ENCODE data around the gene ARL8B.
"Not testable (repeated sequence)": the region's sequence is repeated elsewhere in the genome, so short reads cannot be mapped to it uniquely, and the experiment has no call there.

The ARL8B gene

DNA sequence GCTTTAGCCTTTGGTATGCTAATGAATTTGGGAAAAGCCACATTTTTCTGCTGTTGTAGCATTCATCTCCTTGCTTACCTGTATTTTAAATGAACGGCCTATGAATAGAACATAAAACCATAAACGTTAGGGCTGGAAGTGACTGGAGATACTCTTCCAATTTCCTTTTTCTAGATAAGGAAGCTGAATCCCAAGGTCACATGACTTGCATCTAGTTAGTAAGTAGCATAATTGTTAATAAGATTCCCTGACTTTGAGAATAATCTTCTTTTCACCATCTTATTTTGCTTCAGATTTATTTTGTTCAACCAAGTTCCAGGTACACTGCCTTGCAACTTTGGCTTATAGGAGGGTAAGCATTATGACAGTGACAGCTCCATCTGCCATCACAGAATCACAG lies 44.8 kb downstream of the ARL8B start:
- H3K9ac ChIP-seq (ENCODE audit: low read length) = no peak overlapping the region
- H3K9me3 ChIP-seq (ENCODE audit: control insufficient read depth, insufficient read depth, low read depth, low read length) = no peaks in the 10 kb centered on the region
- H3K27me3 ChIP-seq (ENCODE audit: control insufficient read depth, insufficient read depth, low read length) = no peaks in the 10 kb centered on the region
- H3K4me1 ChIP-seq (ENCODE audit: control insufficient read depth, insufficient read depth, low read length) = peaks cover 9% of the 10 kb centered on the region
- H3K27ac ChIP-seq (ENCODE audit: low read depth, low read length) = no peak overlapping the region
- H3K4me3 ChIP-seq (ENCODE audit: low read depth, low read length) = no peak overlapping the region
- peaks cover 4% of the 10 kb centered on the region; the same call in 1 of the 2 replicates for H3K36me3 ChIP-seq (ENCODE audit: control insufficient read depth, insufficient read depth, low read length)

DNA sequence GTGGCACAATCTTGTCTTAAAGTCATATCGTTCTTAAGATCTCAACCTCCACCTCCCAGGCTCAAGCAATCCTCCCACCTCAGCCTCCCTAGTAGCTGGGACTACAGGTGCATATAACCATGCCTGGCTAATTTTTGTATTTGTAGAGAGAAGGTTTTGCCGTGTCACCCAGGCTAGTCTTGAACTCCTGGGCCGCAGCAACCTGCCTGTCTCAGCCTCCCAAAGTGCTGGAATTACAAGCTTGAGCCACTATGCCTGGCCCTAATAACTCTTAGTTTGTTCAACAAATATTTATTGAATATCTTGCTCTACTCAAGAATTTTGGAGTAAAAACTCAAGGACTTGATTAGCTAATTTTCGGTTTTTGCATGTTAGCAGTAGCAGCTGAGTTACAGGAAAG lies 46.0 kb downstream of the ARL8B start:
- H3K4me3 ChIP-seq (ENCODE audit: low read depth, low read length) = no peak overlapping the region
- no peak overlapping the region for H3K27ac ChIP-seq (ENCODE audit: low read depth, low read length)
- no peaks in the 10 kb centered on the region for H3K9me3 ChIP-seq (ENCODE audit: control insufficient read depth, insufficient read depth, low read depth, low read length)
- no peak overlapping the region for H3K9ac ChIP-seq (ENCODE audit: low read length)
- 0 out of 2 replicates have a peak, but pooled peaks cover 4% of the 10 kb centered on the region for H3K4me1 ChIP-seq (ENCODE audit: control insufficient read depth, insufficient read depth, low read length)
- no peaks in the 10 kb centered on the region for H3K27me3 ChIP-seq (ENCODE audit: control insufficient read depth, insufficient read depth, low read length)
- H3K36me3 ChIP-seq (ENCODE audit: control insufficient read depth, insufficient read depth, low read length) = peaks cover 16% of the 10 kb centered on the region

DNA sequence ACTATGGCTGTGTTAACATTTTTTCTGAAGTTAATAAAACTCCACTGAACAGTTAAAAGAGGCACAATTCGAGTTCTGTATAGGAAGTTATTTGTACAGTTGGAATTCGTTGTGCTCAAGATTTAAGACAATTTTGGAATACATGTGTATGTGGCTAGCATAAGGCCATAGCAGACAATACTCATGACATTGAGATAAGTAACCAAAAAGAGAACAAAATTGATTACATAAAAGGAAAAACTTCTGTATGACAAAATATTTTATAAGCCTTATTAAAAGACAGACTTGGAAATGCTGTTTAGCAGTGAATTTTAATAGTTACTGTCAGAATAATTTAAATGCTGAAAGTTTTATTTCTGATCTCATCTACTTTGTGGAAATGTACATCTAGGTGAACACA lies 47.7 kb downstream of the ARL8B start:
- H3K9ac ChIP-seq (ENCODE audit: low read length) = no peak overlapping the region
- peaks cover 29% of the 10 kb centered on the region for H3K36me3 ChIP-seq (ENCODE audit: control insufficient read depth, insufficient read depth, low read length)
- H3K4me3 ChIP-seq (ENCODE audit: low read depth, low read length) = no peak overlapping the region
- H3K27me3 ChIP-seq (ENCODE audit: control insufficient read depth, insufficient read depth, low read length) = no peaks in the 10 kb centered on the region
- no peaks in the 10 kb centered on the region for H3K9me3 ChIP-seq (ENCODE audit: control insufficient read depth, insufficient read depth, low read depth, low read length)
- H3K4me1 ChIP-seq (ENCODE audit: control insufficient read depth, insufficient read depth, low read length) = 0 out of 2 replicates have a peak, but pooled peaks cover 4% of the 10 kb centered on the region
- no peak overlapping the region for H3K27ac ChIP-seq (ENCODE audit: low read depth, low read length)

DNA sequence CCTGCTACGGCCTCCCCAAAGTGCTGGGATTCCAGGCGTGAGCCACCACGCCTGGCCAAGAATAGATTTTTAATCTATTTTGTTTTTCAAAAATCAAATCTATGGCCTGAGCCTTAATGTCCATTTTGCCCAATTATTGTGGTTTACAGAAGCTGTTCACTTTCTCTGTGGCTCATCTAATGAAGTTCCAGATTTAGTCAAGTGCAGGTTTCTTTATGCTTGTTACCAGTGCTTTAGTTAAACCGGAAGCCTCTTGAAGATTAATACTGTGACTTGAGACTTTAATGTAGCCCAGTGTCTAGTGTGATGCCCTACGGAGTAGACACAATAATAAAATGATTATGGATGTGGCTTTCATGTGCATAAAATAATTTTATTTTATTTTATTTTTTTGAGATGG lies 48.9 kb downstream of the ARL8B start:
- Histone ChIP-seq H3K4me1 (ENCODE audit: control insufficient read depth, insufficient read depth, low read length) (no peaks in the 10 kb centered on the region), H3K27me3 (ENCODE audit: control insufficient read depth, insufficient read depth, low read length) (no peaks in the 10 kb centered on the region), H3K9ac (ENCODE audit: low read length) (no peak overlapping the region), H3K4me3 (ENCODE audit: low read depth, low read length) (no peak overlapping the region), H3K27ac (ENCODE audit: low read depth, low read length) (no peak overlapping the region), H3K9me3 (ENCODE audit: control insufficient read depth, insufficient read depth, low read depth, low read length) (no peaks in the 10 kb centered on the region), H3K36me3 (ENCODE audit: control insufficient read depth, insufficient read depth, low read length) (peaks cover 39% of the 10 kb centered on the region)

DNA sequence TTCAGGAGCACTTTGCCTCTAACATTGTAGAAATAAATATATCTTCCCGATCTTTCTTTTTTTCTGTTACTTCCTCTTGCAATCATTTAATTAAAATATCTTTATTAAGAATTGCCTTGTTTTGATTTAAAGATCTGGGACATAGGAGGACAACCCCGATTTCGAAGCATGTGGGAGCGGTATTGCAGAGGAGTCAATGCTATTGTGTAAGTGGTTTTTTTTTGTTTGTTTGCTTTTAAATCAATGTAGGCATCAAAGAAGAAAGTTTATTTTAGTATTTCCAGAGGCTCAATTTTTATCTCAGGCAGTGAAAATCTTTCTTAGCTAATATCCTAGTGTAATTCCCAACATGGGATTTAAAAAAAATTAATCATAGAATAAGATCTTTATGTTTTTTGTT lies 49.9 kb downstream of the ARL8B start:
- H3K4me1 ChIP-seq (ENCODE audit: control insufficient read depth, insufficient read depth, low read length) = no peaks in the 10 kb centered on the region
- no peak overlapping the region for H3K9ac ChIP-seq (ENCODE audit: low read length)
- H3K27ac ChIP-seq (ENCODE audit: low read depth, low read length) = no peak overlapping the region
- peaks cover 47% of the 10 kb centered on the region for H3K36me3 ChIP-seq (ENCODE audit: control insufficient read depth, insufficient read depth, low read length)
- H3K9me3 ChIP-seq (ENCODE audit: control insufficient read depth, insufficient read depth, low read depth, low read length) = no peaks in the 10 kb centered on the region
- no peak overlapping the region for H3K4me3 ChIP-seq (ENCODE audit: low read depth, low read length)
- no peaks in the 10 kb centered on the region for H3K27me3 ChIP-seq (ENCODE audit: control insufficient read depth, insufficient read depth, low read length)

DNA sequence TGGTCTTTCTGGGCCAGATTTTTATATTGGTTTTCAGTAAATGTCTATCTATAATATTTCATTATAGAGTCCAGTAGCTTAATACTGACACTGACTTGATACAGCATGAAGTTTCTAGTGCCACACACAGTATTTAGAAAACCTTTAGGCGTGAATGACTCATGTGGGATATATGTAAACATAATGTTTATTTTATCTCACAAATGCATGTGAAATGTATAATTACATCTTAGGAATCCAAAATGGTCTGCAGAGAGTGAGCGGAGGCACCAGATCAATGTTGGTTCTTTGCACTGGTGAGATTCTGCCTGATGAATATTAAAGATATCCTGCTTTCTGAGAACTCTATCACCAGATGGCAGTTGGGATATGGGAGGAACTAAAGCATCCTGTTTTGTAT lies 56.9 kb downstream of the ARL8B start:
- not testable (repeated sequence) for H3K4me3 ChIP-seq (ENCODE audit: low read depth, low read length); H3K4me1 ChIP-seq (ENCODE audit: control insufficient read depth, insufficient read depth, low read length); H3K9ac ChIP-seq (ENCODE audit: low read length); H3K9me3 ChIP-seq (ENCODE audit: control insufficient read depth, insufficient read depth, low read depth, low read length); H3K27me3 ChIP-seq (ENCODE audit: control insufficient read depth, insufficient read depth, low read length); H3K27ac ChIP-seq (ENCODE audit: low read depth, low read length)
- H3K36me3 ChIP-seq (ENCODE audit: control insufficient read depth, insufficient read depth, low read length) = peaks cover 46% of the 10 kb centered on the region

DNA sequence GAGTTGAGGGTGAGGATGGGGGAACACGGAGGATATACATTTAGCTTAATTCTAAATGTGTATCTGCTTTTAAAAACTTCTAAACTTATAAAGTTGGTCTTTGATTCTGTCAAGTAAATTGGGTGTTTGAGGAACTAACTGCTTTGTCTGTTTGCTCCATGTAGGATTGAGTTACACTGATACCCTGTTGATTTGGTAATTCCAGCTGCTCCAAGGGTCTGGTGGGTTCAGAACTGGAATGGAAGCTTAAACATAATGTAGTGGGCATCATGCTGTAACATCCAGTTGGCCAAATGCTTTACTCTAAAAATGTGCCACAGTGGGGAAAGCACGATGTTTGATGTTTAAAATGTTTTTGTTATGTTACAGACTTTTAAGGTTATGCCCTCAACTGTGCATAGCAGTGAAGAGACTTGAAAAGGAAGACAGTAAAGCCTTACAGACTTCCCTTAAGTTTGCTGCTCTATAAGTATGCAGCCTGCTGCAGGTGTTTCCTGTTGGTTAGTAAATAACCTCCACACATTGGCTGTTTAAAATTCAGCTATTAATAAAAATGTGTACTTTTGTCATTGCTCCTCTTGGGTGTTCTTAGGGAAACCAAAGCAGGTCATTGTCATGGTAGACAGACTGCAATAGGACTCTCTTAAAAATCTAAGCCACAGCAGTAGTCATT lies 59.5 kb downstream of the ARL8B start:
- Histone ChIP-seq H3K9ac (ENCODE audit: low read length) (no peak overlapping the region), H3K4me1 (ENCODE audit: control insufficient read depth, insufficient read depth, low read length) (peaks cover 9% of the 10 kb centered on the region; the same call in 1 of the 2 replicates), H3K27me3 (ENCODE audit: control insufficient read depth, insufficient read depth, low read length) (no peaks in the 10 kb centered on the region), H3K9me3 (ENCODE audit: control insufficient read depth, insufficient read depth, low read depth, low read length) (no peaks in the 10 kb centered on the region), H3K36me3 (ENCODE audit: control insufficient read depth, insufficient read depth, low read length) (peaks cover 28% of the 10 kb centered on the region), H3K4me3 (ENCODE audit: low read depth, low read length) (no peak overlapping the region), H3K27ac (ENCODE audit: low read depth, low read length) (no peak overlapping the region)

DNA sequence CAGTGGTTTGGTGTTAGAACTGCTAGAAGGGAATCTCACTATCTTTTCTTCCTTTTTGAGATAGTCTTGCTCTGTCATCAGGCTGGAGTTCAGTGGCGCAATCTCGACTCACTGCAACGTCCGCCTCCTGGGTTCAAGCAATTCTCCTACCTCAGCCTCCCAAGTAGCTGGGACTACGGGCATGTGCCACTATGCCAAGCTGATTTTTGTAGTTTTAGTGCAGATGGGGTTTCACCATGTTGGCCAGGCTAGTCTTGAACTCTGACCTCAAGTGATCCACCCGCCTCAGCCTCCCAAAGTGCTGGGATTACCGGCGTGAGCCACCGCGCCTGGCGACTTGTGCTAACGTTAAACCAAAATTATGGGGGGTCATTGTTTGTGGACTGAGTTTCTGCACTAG lies 61.6 kb downstream of the ARL8B start:
- H3K9ac ChIP-seq (ENCODE audit: low read length); H3K4me1 ChIP-seq (ENCODE audit: control insufficient read depth, insufficient read depth, low read length): not testable (repeated sequence)
- peaks cover 19% of the 10 kb centered on the region for H3K36me3 ChIP-seq (ENCODE audit: control insufficient read depth, insufficient read depth, low read length)

DNA sequence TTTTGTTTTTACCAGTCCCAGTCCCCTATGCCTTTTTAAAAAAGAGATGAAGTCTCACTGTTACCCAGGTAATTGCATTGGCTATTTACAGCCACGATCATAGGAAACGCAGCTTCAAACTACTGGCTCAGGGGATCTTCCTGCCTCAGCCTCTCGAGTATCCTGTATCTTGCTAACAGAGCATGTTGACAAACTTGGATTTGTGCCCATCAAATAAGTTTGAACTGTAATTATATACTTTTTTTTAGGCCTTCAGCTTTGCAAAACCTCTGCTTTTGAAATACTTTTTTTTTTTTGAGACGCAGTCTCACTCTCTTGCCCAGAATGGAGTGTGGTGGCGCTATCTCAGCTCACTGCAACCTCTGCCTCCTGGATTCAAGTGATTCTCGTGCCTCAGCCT lies 62.4 kb downstream of the ARL8B start:
- no peak overlapping the region for H3K9ac ChIP-seq (ENCODE audit: low read length)
- H3K36me3 ChIP-seq (ENCODE audit: control insufficient read depth, insufficient read depth, low read length) = peaks cover 18% of the 10 kb centered on the region
- H3K27me3 ChIP-seq (ENCODE audit: control insufficient read depth, insufficient read depth, low read length) = no peaks in the 10 kb centered on the region
- H3K4me1 ChIP-seq (ENCODE audit: control insufficient read depth, insufficient read depth, low read length) = peaks cover 15% of the 10 kb centered on the region
- H3K27ac ChIP-seq (ENCODE audit: low read depth, low read length) = no peak overlapping the region
- no peaks in the 10 kb centered on the region for H3K9me3 ChIP-seq (ENCODE audit: control insufficient read depth, insufficient read depth, low read depth, low read length)
- no peak overlapping the region for H3K4me3 ChIP-seq (ENCODE audit: low read depth, low read length)

More for the DNA sequence above, 61.6 kb downstream of the ARL8B start:
- H3K27me3 ChIP-seq (ENCODE audit: control insufficient read depth, insufficient read depth, low read length); H3K27ac ChIP-seq (ENCODE audit: low read depth, low read length); H3K4me3 ChIP-seq (ENCODE audit: low read depth, low read length); H3K9me3 ChIP-seq (ENCODE audit: control insufficient read depth, insufficient read depth, low read depth, low read length): not testable (repeated sequence)

DNA sequence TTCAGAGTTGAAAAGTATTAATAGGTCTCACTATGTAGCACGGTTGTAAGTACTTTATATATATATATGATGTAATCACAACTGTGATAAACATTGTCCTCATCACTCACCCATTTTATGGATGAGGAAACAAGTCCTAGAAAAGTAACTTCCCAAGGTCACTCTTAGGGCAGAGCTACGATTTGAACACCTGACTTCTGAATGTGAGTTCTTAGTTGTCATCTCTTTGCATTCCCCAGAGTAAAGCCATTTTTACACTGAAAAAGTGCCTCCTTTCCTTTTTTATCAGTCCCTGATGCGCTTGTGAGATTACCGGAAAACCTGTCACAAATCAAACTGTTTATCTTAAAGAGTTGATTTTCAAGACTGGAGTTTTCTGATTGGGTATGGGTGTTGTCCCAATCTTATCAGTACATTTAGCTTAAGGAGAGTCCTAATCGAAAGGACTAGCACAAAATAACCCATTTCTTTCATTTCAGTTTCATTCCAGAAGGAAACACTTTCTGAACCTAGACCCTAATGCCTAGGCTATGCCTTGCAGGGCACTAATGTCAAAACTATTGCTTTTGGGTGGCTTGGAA lies 63.1 kb downstream of the ARL8B start:
- no peak overlapping the region for H3K9ac ChIP-seq (ENCODE audit: low read length)
- no peak overlapping the region for H3K4me3 ChIP-seq (ENCODE audit: low read depth, low read length)
- no peak overlapping the region for H3K27ac ChIP-seq (ENCODE audit: low read depth, low read length)

DNA sequence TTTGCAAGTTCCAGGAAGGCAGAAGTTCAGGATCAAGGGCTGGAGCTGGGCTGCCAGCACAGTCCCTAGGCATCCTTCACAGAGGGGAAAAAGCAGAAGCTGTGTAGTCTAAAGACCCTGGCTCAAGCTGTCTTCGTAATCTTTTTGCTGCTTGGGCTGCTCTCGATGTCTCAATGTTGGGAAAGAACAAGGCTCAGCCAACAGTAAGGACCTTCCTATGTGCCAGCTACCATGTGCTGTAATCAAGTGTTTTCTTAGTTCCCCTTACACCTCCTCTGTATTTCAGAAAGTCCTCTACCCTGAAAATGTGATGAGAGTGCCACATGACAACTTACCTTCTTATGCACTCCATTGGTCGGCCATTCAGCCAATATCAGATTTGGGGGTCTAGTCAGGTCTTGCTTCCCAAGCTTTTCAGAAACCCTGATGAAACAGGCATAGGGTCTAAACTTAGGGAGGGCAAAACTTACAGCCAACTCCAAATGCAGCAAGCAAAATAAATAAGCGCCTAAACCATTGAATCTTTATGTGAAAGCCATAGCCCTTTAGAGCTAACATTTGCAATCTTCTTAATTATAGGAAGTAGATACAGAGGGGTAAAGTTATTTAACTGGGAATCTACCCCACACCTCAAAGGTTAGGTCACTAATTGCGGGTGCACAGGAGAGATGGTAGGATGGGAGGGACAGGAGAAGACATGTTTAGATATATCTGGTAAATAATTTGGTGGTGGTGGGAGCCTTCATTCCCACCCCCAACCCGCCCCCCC lies 64.2 kb downstream of the ARL8B start:
- H3K27me3 ChIP-seq (ENCODE audit: control insufficient read depth, insufficient read depth, low read length) = no peaks in the 10 kb centered on the region
- no peaks in the 10 kb centered on the region for H3K9me3 ChIP-seq (ENCODE audit: control insufficient read depth, insufficient read depth, low read depth, low read length)
- H3K36me3 ChIP-seq (ENCODE audit: control insufficient read depth, insufficient read depth, low read length) = peaks cover 9% of the 10 kb centered on the region
- peak overlapping the region; percentile 71; the same call in 1 of the 2 replicates for H3K4me3 ChIP-seq (ENCODE audit: low read depth, low read length)
- peaks cover 18% of the 10 kb centered on the region for H3K4me1 ChIP-seq (ENCODE audit: control insufficient read depth, insufficient read depth, low read length)
- H3K9ac ChIP-seq (ENCODE audit: low read length) = no peak overlapping the region
- no peak overlapping the region for H3K27ac ChIP-seq (ENCODE audit: low read depth, low read length)

More for the DNA sequence above, 63.1 kb downstream of the ARL8B start:
- no peaks in the 10 kb centered on the region for H3K9me3 ChIP-seq (ENCODE audit: control insufficient read depth, insufficient read depth, low read depth, low read length)
- H3K27me3 ChIP-seq (ENCODE audit: control insufficient read depth, insufficient read depth, low read length) = no peaks in the 10 kb centered on the region
- peaks cover 15% of the 10 kb centered on the region for H3K4me1 ChIP-seq (ENCODE audit: control insufficient read depth, insufficient read depth, low read length)
- H3K36me3 ChIP-seq (ENCODE audit: control insufficient read depth, insufficient read depth, low read length) = peaks cover 14% of the 10 kb centered on the region

Data from HUES6 (cell line).